HCT116 (cell line): ENCODE results near the gene MED15.

ENCODE experiments used
- CEBPB ChIP-seq: IDR thresholded peaks from 2 replicates; pipeline ENCODE4 v1.6.1; 2012; ENCODE audit warnings: low read depth
- EGR1 ChIP-seq: IDR thresholded peaks from 2 replicates; pipeline ENCODE4 v1.6.1; 2012; ENCODE audit warnings: low read depth
- ELF1 ChIP-seq: IDR thresholded peaks from 2 replicates; pipeline ENCODE4 v1.6.1; 2012; ENCODE audit warnings: low read depth, borderline replicate concordance
- EZH2 ChIP-seq: fragments of 200-600 bp; sonication (generic); IDR thresholded peaks from 2 replicates; pipeline ENCODE4 v1.6.1; 2017; ENCODE audit warnings: antibody characterized with exemption, mixed run types
- POLR2A ChIP-seq: IDR thresholded peaks from 2 replicates; pipeline ENCODE4 v1.7.0; 2011; ENCODE audit warnings: borderline replicate concordance; ENCODE audit not compliant: insufficient read depth, insufficient read length; ENCODE audit errors: extremely low read depth
- REST ChIP-seq: IDR thresholded peaks from 2 replicates; pipeline ENCODE4 v1.6.1; 2012; ENCODE audit warnings: low read depth
- SRF ChIP-seq: IDR thresholded peaks from 2 replicates; pipeline ENCODE4 v1.6.1; 2012; ENCODE audit warnings: low read depth
- TF ChIP-seq, protein P1 (sequence below), 3 experiments: fragments of 200-600 bp in 1 of 3; sonication (generic) in 1 of 3; IDR thresholded peaks in 2 of 3; conservative IDR thresholded peaks in 1 of 3; 2 replicates each; pipeline ENCODE4 v1.5.1; 2012 to 2017; ENCODE audit warnings: low read depth in 2 of 3, low read length in 2 of 3, antibody characterized with exemption in 1 of 3, borderline replicate concordance in 1 of 3, control low read depth in 1 of 3, mild to moderate bottlenecking in 1 of 3, mixed read lengths in 1 of 3, mixed run types in 1 of 3, moderate library complexity in 1 of 3; ENCODE audit not compliant: insufficient read depth in 1 of 3

DNA sequence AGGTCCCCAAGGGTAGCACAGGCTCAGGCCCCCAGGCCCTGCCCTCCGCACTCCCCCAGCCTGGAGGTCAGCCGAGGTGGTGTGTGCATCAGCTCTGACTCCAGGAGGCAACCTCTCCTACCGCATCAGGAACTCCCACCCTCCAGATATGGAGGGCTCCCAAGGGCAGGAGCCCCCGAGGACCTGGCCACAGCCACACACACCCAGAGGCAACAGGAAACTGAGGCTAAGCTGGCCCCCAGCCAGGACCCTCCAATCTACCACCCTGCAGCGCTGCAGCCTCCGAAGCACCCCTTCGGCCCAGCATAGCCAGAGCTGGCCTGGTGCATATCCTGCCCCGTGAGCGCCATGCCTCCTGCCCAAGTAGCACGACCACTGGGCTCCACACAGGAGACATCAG is 104.0 kb downstream of the MED15 start:
- TF ChIP-seq POLR2A = no peak
- TF ChIP-seq CEBPB = no peak
- no peak for TF ChIP-seq REST
- TF ChIP-seq, protein P1, sequence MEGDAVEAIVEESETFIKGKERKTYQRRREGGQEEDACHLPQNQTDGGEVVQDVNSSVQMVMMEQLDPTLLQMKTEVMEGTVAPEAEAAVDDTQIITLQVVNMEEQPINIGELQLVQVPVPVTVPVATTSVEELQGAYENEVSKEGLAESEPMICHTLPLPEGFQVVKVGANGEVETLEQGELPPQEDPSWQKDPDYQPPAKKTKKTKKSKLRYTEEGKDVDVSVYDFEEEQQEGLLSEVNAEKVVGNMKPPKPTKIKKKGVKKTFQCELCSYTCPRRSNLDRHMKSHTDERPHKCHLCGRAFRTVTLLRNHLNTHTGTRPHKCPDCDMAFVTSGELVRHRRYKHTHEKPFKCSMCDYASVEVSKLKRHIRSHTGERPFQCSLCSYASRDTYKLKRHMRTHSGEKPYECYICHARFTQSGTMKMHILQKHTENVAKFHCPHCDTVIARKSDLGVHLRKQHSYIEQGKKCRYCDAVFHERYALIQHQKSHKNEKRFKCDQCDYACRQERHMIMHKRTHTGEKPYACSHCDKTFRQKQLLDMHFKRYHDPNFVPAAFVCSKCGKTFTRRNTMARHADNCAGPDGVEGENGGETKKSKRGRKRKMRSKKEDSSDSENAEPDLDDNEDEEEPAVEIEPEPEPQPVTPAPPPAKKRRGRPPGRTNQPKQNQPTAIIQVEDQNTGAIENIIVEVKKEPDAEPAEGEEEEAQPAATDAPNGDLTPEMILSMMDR (IDR thresholded peaks at IDR 0.05 in 2 of 3, conservative IDR thresholded peaks at IDR 0.05 in 1 of 3; ENCODE audit: borderline replicate concordance in 1 of 3, insufficient read depth in 1 of 3, low read depth in 2 of 3, low read length in 2 of 3) = no peak
- no peak for TF ChIP-seq ELF1
- no peak for TF ChIP-seq EZH2
- TF ChIP-seq EGR1 = no peak
- no peak for TF ChIP-seq SRF
